GM18870 (cell line): ENCODE measurements around the gene VAT1L.
A peak's percentile ranks its signal among the peaks of the same experiment; 100 is the strongest.

Experiments used
- ATAC-seq: cut with Tn5 transposase; IDR thresholded peaks from one replicate; pipeline ENCODE4 v1.9.1; 2021; ENCODE audit warnings: moderate library complexity; ENCODE audit not compliant: unreplicated experiment

VAT1L gene

GRCh38 chr16:77866752-77867151 lies 78.4 kb downstream of the VAT1L start:
- ATAC-seq: no peak

DNA sequence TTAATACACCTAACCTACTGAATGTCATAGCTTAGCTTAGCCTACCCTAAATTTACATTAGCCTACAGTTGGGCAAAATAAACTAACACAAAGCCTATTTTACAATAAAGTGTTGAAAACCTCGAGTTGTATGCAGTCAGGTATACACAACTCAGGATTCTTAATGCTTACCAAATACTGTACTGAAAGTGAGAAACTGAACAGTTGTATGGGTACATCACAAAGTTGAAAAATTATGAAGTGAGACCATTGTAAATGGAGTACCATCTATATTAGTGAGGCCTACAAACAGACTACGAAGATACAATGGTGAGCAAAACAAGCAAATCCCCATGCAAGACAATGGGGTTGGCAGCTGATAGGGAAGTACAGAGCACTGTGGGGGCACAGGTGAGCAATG lies 79.7 kb downstream of the VAT1L start:
- ATAC-seq: peak; percentile 29

DNA sequence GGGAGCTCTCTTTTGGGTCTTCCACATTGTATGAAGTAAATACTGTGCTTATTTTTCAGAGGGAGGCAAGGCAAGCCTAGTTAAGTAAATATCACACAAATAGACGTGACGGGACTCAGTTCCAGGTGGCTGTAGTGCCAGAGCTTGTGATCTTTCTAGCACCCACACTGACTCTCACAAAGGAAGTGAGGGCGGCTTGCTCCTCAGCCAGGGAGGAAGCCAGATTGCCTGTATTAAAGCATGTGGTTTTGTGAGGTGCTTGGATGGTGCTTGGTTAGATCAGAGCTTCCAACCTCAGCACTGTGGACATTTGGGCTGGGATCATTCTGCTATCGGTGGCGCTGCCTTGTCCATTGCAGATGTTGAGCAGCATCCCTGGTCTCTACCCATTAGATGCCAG lies 80.1 kb downstream of the VAT1L start:
- ATAC-seq: peak; percentile 94

GRCh38 chr16:77869997-77870813 lies 81.8 kb downstream of the VAT1L start:
- no peak for ATAC-seq

GRCh38 chr16:77871932-77872331 lies 83.6 kb downstream of the VAT1L start:
- no peak for ATAC-seq

GRCh38 chr16:77873066-77873465 lies 84.7 kb downstream of the VAT1L start:
- ATAC-seq: no peak

GRCh38 chr16:77874347-77874746 lies 86.0 kb downstream of the VAT1L start:
- ATAC-seq: no peak

GRCh38 chr16:77876776-77877175 lies 88.4 kb downstream of the VAT1L start:
- no peak for ATAC-seq

DNA sequence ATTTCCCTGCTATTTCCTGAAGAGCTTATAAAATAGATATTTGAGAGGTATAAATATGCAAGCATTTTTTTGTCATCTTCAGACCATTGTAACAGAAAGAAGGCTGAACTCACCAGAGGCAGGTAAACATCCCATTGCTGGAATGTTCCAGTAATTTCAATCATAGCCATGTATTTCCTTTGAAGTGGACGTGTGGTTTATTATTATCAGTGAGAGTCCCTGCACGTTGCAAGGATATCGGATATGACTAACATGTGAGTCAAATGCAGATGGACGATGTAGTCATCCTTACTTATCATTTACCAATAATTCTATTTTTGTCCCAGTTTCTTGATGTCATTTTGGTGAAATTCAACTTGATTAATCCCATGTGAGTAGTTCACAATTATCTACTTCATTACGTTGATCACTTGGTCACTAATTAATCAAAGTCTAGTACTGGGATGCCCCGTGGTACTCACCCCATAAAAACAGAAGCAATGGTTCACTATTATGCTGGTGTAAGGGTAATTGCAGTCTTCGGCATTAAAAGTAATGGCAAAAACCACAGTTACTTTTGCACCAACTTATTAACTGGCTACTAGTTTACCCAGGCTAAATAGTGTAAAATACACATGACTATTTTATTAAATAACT lies 89.5 kb downstream of the VAT1L start:
- ATAC-seq: no peak

DNA sequence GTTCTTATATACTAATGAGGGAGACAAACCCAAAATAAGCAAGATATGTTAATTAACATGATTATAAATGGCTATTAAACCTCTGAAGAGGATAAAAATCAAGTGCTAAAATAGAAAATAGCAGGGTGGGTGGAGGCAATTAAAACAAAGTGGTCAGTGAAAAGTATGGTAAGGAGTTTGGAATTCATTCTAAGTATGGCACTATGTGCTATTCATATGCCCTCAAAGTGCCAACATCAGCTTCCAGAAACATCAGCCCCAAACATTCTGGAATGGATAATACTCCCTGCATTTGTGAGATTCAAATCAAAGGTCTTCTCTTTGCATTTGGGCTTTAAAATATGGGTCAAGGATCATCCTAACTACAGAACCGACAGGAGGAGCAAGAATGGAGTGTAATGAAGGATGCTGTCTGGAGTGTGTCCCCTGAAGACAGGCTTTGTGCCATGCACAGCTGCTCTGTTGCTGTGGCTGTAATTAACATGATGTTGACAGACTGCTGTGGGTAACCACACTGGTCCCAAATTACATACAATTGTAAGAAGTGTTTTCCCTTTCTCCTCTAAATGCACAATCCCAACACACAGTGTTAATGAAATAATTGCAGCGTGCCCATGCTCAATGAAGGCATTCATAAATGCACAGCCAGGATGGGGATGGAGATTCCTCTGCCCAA lies 93.1 kb downstream of the VAT1L start:
- no peak for ATAC-seq

- no peak for ATAC-seq
These were observed 94.0 kb downstream of the VAT1L start for GRCh38 chr16:77882358-77882757.

- no peak for ATAC-seq
These were observed 97.4 kb downstream of the VAT1L start for GRCh38 chr16:77885571-77886295.

GRCh38 chr16:77888871-77889270 lies 100.5 kb downstream of the VAT1L start:
- no peak for ATAC-seq

DNA sequence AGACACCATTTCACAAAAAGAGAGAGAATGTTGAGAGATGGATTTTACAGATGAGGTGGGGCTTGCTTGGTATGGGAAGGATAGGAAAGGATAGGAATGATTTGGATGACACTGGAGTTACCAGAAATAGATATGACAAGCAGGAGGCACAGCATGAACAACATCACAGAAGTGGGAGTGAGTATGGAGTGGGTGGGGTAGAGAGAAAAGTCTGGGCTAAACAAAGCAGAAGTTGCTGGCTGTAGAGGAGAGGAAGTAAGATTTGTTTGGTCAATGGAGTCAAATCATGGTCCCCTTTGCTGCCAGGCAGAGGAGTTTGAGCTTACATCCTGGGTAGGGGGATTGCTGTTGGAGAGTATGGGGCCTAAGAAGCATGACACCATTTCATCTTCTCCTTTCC lies 101.7 kb downstream of the VAT1L start:
- ATAC-seq: no peak

GRCh38 chr16:77894162-77894561 lies 105.8 kb downstream of the VAT1L start:
- no peak for ATAC-seq

DNA sequence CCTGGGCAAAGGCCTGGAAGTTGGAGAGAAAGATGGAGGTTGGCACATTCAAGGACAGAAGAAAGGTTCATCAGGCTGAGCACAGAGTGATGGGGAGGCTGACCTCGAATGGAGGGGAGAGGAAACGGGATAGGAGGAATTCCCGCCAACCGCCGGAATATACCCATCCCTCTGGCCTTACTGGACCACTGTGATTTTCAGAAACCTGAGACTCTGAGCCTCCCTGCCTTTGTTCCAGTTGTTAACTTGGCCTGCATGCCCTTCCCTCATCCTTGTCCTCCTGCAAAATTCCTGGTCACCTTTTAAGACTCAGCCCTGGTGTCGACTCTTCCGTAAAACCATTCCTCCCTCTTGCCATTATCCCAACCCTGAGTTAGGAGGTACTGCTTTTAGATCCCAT lies 107.6 kb downstream of the VAT1L start:
- no peak for ATAC-seq

- no peak for ATAC-seq
These were observed 108.2 kb downstream of the VAT1L start for GRCh38 chr16:77896415-77897128.

- no peak for ATAC-seq
These were observed 108.7 kb downstream of the VAT1L start for GRCh38 chr16:77897129-77897437.

GRCh38 chr16:77897831-77898605 lies 109.7 kb downstream of the VAT1L start:
- ATAC-seq: no peak

GRCh38 chr16:77898671-77899211 lies 110.4 kb downstream of the VAT1L start:
- ATAC-seq: no peak
